ENCODE data around the gene PP2D1. TPM values are rescaled to one million over a fixed set of nuclear protein-coding genes. Genes with fewer than 3 reads are reported as not detected.

PP2D1 gene
- total and polyA plus RNA-seq, 9 of the 15 experiments (the other 6 are each of a cell fraction or from before 2014, with no cell fraction given): 0.07 to 0.10 TPM; not detected in 7

DNA sequence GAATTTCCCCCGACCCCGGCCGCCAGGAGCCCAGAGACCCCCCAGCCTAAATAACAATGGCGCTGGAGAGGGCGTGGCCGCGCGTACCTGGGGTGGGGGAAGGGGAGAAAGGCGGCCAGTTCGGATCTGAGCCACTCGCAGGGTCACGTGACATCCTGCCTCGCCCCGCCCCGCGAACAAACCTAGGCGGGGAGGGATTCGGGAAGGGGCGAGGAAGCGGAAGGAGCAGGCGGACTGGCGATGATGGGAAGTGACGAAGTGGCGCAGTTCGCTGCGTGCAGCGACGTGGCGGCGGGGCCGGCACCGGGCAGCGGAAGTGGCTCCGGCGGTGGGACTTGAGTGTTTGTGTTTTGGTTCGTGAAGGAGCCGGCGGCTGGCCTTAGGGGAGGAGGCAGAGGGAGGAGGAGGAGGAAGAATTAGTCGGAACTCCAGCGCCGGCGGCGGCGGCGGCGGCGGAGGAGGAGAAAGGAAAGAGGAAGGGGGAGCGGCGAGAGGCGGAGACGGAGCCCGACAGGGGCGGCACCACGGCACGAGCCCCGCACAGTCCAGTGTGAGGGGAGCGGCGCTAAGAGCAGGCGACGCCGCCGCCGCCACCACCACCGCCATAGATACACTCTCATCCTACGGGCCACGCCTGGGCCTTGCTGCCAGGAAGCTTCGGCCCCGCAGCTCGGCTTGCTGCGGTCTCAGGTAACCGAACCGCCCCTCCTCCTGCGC lies 65.1 kb downstream of the PP2D1 start, which contains the start of gene RAB5A (continued):
- TF ChIP-seq, protein P1, sequence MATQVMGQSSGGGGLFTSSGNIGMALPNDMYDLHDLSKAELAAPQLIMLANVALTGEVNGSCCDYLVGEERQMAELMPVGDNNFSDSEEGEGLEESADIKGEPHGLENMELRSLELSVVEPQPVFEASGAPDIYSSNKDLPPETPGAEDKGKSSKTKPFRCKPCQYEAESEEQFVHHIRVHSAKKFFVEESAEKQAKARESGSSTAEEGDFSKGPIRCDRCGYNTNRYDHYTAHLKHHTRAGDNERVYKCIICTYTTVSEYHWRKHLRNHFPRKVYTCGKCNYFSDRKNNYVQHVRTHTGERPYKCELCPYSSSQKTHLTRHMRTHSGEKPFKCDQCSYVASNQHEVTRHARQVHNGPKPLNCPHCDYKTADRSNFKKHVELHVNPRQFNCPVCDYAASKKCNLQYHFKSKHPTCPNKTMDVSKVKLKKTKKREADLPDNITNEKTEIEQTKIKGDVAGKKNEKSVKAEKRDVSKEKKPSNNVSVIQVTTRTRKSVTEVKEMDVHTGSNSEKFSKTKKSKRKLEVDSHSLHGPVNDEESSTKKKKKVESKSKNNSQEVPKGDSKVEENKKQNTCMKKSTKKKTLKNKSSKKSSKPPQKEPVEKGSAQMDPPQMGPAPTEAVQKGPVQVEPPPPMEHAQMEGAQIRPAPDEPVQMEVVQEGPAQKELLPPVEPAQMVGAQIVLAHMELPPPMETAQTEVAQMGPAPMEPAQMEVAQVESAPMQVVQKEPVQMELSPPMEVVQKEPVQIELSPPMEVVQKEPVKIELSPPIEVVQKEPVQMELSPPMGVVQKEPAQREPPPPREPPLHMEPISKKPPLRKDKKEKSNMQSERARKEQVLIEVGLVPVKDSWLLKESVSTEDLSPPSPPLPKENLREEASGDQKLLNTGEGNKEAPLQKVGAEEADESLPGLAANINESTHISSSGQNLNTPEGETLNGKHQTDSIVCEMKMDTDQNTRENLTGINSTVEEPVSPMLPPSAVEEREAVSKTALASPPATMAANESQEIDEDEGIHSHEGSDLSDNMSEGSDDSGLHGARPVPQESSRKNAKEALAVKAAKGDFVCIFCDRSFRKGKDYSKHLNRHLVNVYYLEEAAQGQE (IDR thresholded peaks at IDR 0.05; ENCODE audit: borderline replicate concordance): peak; percentile 93
- TF ChIP-seq, protein P1 (CRISPR knock-in tag; IDR thresholded peaks at IDR 0.05; ENCODE audit: low read depth): no peak
- peak; percentile 13; the same call in 1 of the 2 replicates for TF ChIP-seq FOXM1 (IDR thresholded peaks at IDR 0.05; ENCODE audit: low read depth)
- peak; percentile 90 for TF ChIP-seq FOXM1 (CRISPR knock-in tag; IDR thresholded peaks at IDR 0.05; ENCODE audit: low read depth)
- TF ChIP-seq ETV6 (IDR thresholded peaks at IDR 0.05; ENCODE audit: borderline replicate concordance in 1 of 2, low read depth in 2 of 2, low read length in 1 of 2): peak; percentile 86 to 97; a peak in 3 of 4 replicates
- TF ChIP-seq ETV6 (CRISPR knock-in tag; IDR thresholded peaks at IDR 0.05; ENCODE audit: borderline replicate concordance): no peak
- TF ChIP-seq KHSRP (IDR thresholded peaks at IDR 0.05): no peak; the same call in 1 of the 2 replicates
- TF ChIP-seq PCBP1 (IDR thresholded peaks at IDR 0.05; ENCODE audit: low read depth, low read length, poor library complexity, severe bottlenecking): peak; percentile 96
- peak; percentile 83 for TF ChIP-seq LARP7 (IDR thresholded peaks at IDR 0.05)
- 0 out of 2 replicates have a peak, but pooled peaks have one; percentile 14 for TF ChIP-seq E2F5 (CRISPR knock-in tag; IDR thresholded peaks at IDR 0.05)

Data from K562 (cell line).